Heart right ventricle (tissue), 16 donors: ENCODE measurements around the gene C4BPA. TPM values are rescaled to one million over a fixed set of nuclear protein-coding genes. Genes with fewer than 3 reads are reported as not detected.

ENCODE experiments used
- ATAC-seq, 8 donors: fragments of 200-7000 bp; cut with Tn5 transposase; one replicate each; pipeline ENCODE4 v1.9.1; 2020; ENCODE audit warnings: mild to moderate bottlenecking in 8 of 8, moderate library complexity in 8 of 8, moderate number of reproducible peaks in 1 of 8
- DNase-seq, 2 donors: peaks; one replicate each; pipeline ENCODE4 v3.0.0-alpha.2; 2020
- H3K27ac ChIP-seq, 10 donors: fragments of 200-600 bp; sonication (generic) in 2 of 10; one replicate each; pipeline versions ENCODE4 v1.5.0 to v1.8.0; 2020 to 2022; ENCODE audit warnings: mild to moderate bottlenecking in 3 of 10
- H3K27me3 ChIP-seq, 7 donors: fragments of 200-600 bp; one replicate each; pipeline ENCODE4 v1.8.0; 2021 to 2022; ENCODE audit warnings: mild to moderate bottlenecking in 2 of 7
- H3K36me3 ChIP-seq, 9 donors: fragments of 200-600 bp; sonication (generic) in 1 of 9; one replicate each; pipeline versions ENCODE4 v1.5.0 to v1.8.0; 2020 to 2022; ENCODE audit warnings: mild to moderate bottlenecking in 2 of 9
- H3K4me1 ChIP-seq, 9 donors: fragments of 200-600 bp; sonication (generic) in 1 of 9; one replicate each; pipeline versions ENCODE4 v1.5.0 to v1.8.0; 2020 to 2022; ENCODE audit warnings: mild to moderate bottlenecking in 4 of 9
- H3K4me3 ChIP-seq, 10 donors: fragments of 200-600 bp; sonication (generic) in 2 of 10; one replicate each; pipeline versions ENCODE4 v1.5.0 to v1.8.0; 2020 to 2022; ENCODE audit warnings: mild to moderate bottlenecking in 7 of 10, moderate library complexity in 2 of 10
- H3K9me3 ChIP-seq, 11 donors: fragments of 200-600 bp in 10 of 11; sonication (generic) in 2 of 11; one replicate each; pipeline versions ENCODE4 v1.5.0 to v1.8.0; 2013 to 2022; ENCODE audit warnings: mild to moderate bottlenecking in 2 of 11, control low read depth in 1 of 11, moderate library complexity in 1 of 11
- CTCF ChIP-seq, 9 donors: fragments of 200-600 bp; sonication (generic) in 2 of 9; IDR thresholded peaks; one replicate each; pipeline versions ENCODE4 v1.5.0 to v1.8.0; 2021 to 2022; ENCODE audit warnings: antibody characterized with exemption in 9 of 9, mild to moderate bottlenecking in 5 of 9, moderate library complexity in 1 of 9
- WGBS, 2 donors: extraction: QIAGEN DNeasy Blood & Tissue Kit; methylation state at CpG; one replicate each; pipeline ENCODE4 v1.1.7; 2013; ENCODE audit warnings: inconsistent platforms in 1 of 2; 5-methylcytosine and 5-hydroxymethylcytosine counted together
- intact Hi-C, 10 donors: fragments of 100-400 bp; cut with DNase I; formaldehyde crosslinking; loops; one replicate each; pipeline versions ENCODE4 v1.11.1 to v1.14.2; 2022
- polyA plus RNA-seq, 2 donors: library from polyadenylated mRNA; stranded (reverse); fragments of 200-250 nt; gene quantifications; one replicate each; pipeline ENCODE4 v1.2.3, GENCODE V29; 2013
- total RNA-seq, 10 donors: library from RNA; stranded (reverse); fragmentation: NEBNext Ultra II Directional in 3 of 10; extraction: Animal tissue kit (Norgen Biotek cat#: 25700) in 3 of 10; gene quantifications; one replicate each; pipeline versions ENCODE4 v1.2.1 to v1.2.4, GENCODE V29; 2021 to 2023
- donor health status: Arrhythmogenic right ventricular cardiomyopathy.
- donor health status: ischemic (EF 13 %, LVEDD 7.1; RV severe dilation, severe dysfunction).
- donor health status: healthy with polysubstance abuse.
- donor health status: DM: no; HTN: yes; CAD: no.
- donor health status: DM: no; HTN: no; CAD: no.
- donor health status: ischemic (EF 25% LVEDD 6.9; RV normal size, moderate dysfunction).
- donor health status: ischemic (EF 25% LVEDD 5.7; RV mildly dilated, moderate dysfunction).
- donor health status: healthy.
- donor health status: DM: yes; HTN: yes; CAD: no.
- donor health status: Ischemic cardiomyopathy.
- donor health status: ischemic (EF 35%, LVEDD 5.7; RV mildly dilated, moderate dysfunction).
- donor health status: nonischemic (EF 11% LVEDD 7.7; RV severe dilation, severe dysfunction).
- donor health status: DM: yes; HTN: yes; CAD: no.
- donor health status: PGD.
- donor health status: ischemic (EF 29% LVEDD 5.4; RV normal size, mild dysfunction).
- donor health status: nonischemic (EF 23%, LVEDD 6.1; RV moderate dilation, normal function).

Gene C4BPA
- total and polyA plus RNA-seq, 12 donors: not detected

GRCh38 chr1:207172885-207173284 is 68.9 kb downstream of the C4BPA start:
- Histone ChIP-seq H3K4me3 (no peak overlapping the region), H3K36me3 (no peaks in the 10 kb centered on the region), H3K27me3 (no peaks in the 10 kb centered on the region), H3K4me1 (peaks cover 0 to 17% (median 0%) of the 10 kb centered on the region in 9 donors), H3K9me3 (peaks cover 0 to 6% (median 0%) of the 10 kb centered on the region in 11 donors), H3K27ac (peak overlapping the region in 1 of 10 donors; percentile 78)
- ATAC-seq (no peak), DNase-seq (no peak)
- intact Hi-C loops: loop anchor here in 1 of 10 donors (10.0 kb wide), 1 partner anchor 232 kb away; no protein-coding TSS in a partner anchor
- 93 to 95% methylated on average over 4 of the region's 4 CpGs for WGBS, 2 donors
- TF ChIP-seq CTCF (IDR thresholded peaks at IDR 0.05): no peak

GRCh38 chr1:207173396-207173795 is 69.4 kb downstream of the C4BPA start:
- H3K27me3 ChIP-seq: no peaks in the 10 kb centered on the region
- no peak for TF ChIP-seq CTCF (IDR thresholded peaks at IDR 0.05)
- H3K9me3 ChIP-seq: peaks cover 0 to 6% (median 0%) of the 10 kb centered on the region in 11 donors
- WGBS, 2 donors: 83 to 87% methylated on average over 4 of the region's 4 CpGs
- DNase-seq (no peak), ATAC-seq (no peak)
- peaks cover 0 to 17% (median 0%) of the 10 kb centered on the region in 9 donors for H3K4me1 ChIP-seq
- H3K4me3 ChIP-seq: no peak overlapping the region
- H3K27ac ChIP-seq: peak overlapping the region in 1 of 10 donors; percentile 78
- H3K36me3 ChIP-seq: no peaks in the 10 kb centered on the region
- intact Hi-C loops: loop anchor here in 1 of 10 donors (10.0 kb wide), 1 partner anchor 231 kb away; no protein-coding TSS in a partner anchor

GRCh38 chr1:207174913-207175312 is 70.9 kb downstream of the C4BPA start:
- no peak overlapping the region for H3K27ac ChIP-seq
- 87 to 91% methylated on average over 4 of the region's 4 CpGs for WGBS, 2 donors
- no peak for TF ChIP-seq CTCF (IDR thresholded peaks at IDR 0.05)
- DNase-seq: no peak
- no peak for ATAC-seq
- intact Hi-C loops: loop anchor here in 1 of 10 donors (10.0 kb wide), 1 partner anchor 230 kb away; no protein-coding TSS in a partner anchor
- no peak overlapping the region for H3K4me3 ChIP-seq
- H3K4me1 ChIP-seq: peaks cover 0 to 17% (median 0%) of the 10 kb centered on the region in 9 donors
- H3K9me3 ChIP-seq: no peaks in the 10 kb centered on the region
- H3K27me3 ChIP-seq: no peaks in the 10 kb centered on the region
- H3K36me3 ChIP-seq: no peaks in the 10 kb centered on the region

GRCh38 chr1:207179036-207179435 is 75.0 kb downstream of the C4BPA start:
- H3K27me3 ChIP-seq: no peaks in the 10 kb centered on the region
- DNase-seq (no peak), ATAC-seq (no peak)
- no peaks in the 10 kb centered on the region for H3K36me3 ChIP-seq
- H3K4me1 ChIP-seq: no peaks in the 10 kb centered on the region
- no peak for TF ChIP-seq CTCF (IDR thresholded peaks at IDR 0.05)
- no peaks in the 10 kb centered on the region for H3K9me3 ChIP-seq
- WGBS, 2 donors: 66 to 72% methylated on average over 2 of the region's 2 CpGs
- H3K27ac ChIP-seq: no peak overlapping the region
- no peak overlapping the region for H3K4me3 ChIP-seq
- intact Hi-C loops: loop anchor here in 1 of 10 donors (10.0 kb wide), 1 partner anchor 226 kb away; no protein-coding TSS in a partner anchor
